HG02763 (cell line): ENCODE measurements around the gene RAD9A.

ENCODE experiments used
- ATAC-seq: cut with Tn5 transposase; IDR thresholded peaks from one replicate; pipeline ENCODE4 v1.9.1; 2021; ENCODE audit warnings: mild to moderate bottlenecking, moderate library complexity; ENCODE audit not compliant: unreplicated experiment

RAD9A gene

DNA sequence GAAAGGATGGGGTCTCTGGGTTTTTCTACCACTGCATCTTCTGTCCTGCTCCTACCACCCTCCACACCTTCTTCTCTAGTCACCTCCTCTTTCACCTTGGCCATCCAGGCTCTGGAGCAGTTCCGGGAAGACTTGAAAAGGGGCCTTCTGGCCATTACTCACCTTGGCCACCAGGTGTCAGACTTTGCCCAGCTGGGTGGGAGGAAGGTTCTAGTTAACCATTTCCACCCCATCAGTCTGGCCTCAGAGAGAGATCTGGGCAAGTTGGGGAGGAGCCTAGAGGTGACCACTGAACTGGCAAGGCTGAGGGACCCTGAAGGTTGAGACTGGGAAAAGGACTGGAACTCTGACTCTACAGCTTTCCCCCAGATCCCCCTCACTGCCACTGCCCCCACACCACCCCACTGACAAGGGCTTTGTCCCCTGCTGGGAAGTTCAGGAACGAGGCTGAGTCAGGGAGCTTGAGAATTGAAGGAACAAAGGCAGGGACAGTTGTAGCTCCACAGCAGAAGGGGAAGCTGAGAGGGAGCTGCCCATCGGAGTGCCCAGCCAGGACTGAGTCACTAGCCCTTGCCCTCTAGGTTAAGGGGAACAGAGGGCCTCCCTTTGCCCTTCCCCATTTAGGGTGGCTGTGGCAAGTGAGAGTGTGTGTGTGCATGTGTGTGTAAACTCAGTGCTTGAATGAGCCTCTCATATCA, 34.8 kb upstream of the RAD9A start:
- no peak for ATAC-seq

DNA sequence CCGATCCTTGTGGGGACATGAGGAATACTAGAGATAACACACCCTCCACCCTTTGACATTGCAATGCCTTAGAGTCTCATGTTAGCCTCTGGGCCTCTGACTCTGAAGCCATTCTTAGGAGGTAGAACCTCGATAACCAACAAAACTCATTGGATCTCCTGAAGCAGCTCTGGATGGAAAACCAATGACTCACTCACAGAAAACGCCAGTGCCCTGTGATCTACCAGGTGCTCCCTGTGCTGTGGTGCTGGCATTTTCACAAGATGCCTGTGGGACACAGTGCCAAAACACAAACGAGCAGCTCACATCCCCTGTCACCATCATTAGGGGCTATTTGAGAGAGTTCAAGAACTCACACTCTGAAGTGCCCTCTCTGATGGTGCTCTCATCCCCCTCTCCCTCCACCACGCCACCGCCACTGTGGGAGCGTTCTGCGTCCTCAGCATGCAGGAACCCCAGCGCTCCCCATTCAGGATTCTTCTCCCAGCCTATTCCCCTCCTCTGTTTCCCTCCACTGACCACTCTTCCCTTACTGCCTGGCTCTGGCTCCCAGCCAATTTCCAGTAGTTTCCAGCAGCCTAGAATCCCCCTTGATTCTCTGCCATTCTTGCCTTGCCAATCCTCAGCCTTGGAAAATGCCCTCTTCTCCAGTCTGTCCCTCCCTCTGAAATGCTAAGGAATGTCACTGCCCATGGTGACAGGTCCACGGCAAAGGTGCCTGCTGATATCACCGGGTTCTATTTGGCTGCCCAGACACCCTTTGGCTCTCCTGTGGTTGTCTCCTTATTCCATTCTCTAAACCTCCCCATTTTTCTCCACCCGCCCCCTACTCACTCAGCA, 33.7 kb upstream of the RAD9A start:
- no peak for ATAC-seq

DNA sequence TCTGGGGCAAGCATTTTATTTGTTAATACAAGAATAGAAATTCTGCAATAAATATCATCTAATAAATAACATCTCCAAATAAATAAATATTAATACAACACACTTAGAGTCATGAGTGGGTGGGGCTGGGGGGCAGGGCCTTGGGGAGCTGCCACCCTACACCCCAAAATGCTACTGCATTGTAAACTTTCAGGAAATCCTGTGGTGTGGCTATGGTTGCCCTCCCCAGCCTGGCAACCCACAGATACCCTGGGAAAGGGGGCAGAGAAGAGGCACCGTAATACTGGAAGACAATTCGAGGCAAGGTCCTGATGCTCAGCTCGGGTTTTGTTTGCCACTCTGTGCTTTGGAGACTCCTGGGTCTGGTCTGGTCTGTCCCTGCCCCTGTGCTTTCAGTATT, 27.6 kb upstream of the RAD9A start:
- ATAC-seq, result no peak

DNA sequence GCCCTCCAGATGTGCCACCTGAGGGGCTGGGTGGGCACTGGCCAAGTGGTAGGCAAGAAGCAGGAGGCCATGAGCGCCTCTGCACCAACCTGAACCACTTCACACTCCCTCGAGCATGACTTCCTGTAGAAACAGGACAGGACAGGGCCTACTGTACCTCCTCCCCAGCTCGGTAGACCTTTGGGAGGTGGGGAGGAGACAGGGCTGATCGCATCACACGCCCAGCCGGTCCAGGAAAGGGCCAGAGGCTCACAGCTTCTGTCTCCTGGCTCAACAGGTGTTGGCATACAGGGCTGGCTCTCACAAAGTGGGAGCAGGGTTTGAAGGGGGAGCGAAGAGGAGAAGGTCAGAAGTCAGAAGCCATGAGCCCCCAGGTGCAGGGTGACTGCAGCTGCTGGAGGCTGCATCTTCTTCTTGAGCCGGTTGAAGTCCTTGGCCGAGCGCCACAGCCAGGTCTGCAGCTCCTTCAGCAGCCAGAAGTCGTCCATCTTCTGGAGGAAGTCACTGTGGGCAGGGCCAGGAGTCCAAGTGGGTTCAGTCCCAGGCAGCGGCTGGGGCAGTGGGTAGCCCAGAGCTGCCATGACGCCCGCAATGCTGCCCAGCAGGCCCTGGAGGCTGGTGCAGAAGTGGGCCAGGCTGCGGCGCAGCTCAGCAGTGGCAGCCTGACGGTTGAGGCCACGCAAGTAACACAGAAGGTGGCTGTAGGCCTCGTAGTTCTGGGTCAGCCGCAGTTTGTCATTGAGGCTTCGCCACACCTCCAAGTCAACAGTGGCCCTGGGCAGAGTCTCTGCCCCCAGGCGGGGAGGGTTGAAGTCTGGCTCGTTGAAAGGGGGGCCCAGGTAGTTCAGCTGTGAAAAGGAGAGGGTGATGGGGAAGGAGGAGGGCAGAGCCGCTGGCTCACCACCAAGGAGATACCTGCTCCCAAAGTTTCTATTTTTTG, 26.7 kb upstream of the RAD9A start:
- no peak for ATAC-seq

DNA sequence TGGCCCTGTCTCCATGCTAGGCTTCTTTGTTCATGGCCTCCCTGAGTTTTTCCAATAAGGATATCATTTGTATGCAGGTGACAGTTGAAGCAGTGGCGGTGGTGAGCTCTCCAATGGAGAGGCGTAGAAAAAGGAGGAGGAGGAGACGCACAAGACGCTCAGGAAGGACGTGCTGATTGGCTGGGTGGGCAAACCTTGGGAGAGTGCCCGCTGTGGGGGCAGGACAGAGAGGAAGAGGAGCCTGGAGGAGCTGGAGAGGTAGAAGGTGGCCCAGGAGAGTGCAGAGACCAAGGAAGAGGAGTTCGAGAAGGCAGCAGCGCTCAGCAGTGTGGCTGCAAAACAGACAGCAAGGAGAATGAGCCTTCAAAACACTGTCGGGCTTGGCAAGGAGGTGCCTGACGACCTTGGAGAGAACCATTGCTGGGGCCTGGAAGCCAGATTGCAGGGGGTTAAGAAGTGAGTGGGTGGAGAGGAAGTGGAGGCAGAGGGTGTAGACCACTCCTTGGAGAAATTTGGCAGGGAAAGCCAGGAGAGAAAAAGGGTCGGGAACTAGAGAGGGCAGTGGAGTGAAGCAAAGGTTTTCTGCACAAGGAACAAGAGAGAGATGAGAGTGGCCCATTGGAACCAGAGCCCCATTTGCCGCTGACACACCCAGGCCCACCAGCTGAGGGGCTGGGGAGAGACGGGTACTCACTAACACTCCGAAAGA, 25.9 kb upstream of the RAD9A start:
- ATAC-seq, result no peak

DNA sequence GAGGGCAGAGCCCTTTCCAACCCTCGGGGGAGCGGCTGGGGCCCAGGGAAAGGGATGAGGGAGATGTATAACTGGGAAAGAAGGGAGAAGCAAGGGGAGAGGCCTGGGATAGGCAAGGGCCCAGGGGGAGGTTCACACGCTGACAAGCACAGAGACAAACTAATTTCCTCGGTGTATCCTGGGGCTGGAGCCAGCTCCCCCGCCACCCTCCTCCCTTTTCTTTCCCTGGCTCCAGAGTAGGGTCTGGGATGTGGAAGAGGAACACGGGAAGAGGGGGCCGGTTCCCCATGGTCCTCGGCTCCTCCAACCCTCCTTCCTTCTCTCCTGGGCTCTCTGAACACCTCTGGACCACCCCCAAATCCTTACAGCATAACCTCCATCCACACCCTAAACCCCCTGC, 25.2 kb upstream of the RAD9A start:
- ATAC-seq, result no peak

DNA sequence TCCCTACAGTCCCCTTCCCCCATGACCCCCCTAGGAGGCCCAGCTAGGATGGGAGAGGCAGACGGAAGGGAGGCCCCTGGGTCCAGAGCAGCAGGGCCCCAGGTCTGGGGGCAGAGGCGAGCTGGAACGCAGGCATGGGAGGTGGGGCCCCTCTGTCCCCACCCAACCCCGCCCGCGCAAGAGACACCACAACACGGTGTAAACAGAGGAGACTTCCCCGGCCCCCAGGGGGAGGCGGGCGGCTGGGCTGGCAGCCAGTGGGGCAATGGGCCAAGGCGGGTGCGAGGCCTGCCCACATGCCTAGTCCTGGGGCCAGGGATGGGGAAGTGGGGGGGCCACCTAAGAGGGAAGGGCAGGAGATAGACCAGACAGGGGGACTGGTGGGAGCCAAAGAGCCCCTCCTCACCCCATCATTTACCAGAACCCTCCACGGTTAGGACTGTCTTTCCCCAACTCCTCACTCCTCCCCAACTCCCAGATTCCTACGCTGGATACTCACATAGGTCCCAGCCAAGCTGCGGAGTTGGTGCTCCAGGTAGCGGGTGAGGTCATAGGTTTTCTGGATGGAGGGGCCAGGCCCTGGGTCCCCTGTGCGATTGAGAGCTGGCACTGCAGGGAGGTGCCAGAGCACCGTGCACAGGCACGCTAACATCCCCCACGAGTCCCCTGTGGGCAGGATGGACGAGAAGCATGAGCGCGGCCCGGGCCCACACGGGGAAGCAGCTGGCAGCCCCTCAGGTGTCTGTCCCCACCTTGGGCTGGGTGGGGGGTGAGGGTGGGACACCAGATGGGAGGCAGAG, 24.6 kb upstream of the RAD9A start:
- no peak for ATAC-seq

DNA sequence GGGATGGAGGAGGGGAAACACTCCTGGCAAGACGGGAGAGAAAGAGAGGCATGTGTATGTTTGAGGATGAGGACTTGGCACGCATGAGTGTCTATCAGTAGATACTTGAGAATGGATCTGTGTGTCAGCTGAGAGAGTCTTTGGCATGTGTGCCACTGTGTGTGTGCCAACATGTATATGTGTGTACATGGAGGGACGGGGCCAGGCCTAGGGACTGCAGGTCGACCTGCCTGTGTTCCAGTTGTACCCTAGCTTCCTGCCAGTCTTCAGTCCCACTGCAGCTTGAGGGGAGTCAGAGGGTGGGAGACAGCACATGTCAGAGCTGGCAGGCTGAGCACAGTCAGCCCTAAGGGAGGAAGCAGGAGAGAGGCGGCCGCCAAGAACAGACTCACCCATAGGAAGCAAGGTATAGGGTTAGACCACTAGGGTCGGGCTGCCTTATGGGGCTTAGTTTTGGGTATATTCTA, 24.0 kb upstream of the RAD9A start:
- ATAC-seq, result no peak

DNA sequence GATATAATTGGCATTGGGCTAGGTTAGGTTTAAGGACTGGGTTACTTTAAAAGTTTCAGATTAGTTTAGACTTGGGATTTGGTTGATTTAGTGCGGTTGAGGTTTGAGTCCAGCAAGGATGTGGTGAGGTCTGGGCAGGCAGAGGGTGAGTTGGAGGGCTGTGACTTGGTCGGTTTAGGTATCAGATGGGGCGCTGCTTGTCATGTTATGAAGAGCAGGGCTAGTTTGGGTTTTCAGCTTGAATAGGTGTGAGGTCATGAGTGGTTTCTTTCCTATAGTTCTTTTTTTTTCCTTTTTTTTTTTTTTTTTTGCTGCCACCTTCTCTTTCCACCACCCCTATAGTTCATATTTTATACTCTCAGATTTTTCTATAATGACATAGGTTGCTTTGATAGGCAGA, 23.2 kb upstream of the RAD9A start:
- ATAC-seq, result no peak

DNA sequence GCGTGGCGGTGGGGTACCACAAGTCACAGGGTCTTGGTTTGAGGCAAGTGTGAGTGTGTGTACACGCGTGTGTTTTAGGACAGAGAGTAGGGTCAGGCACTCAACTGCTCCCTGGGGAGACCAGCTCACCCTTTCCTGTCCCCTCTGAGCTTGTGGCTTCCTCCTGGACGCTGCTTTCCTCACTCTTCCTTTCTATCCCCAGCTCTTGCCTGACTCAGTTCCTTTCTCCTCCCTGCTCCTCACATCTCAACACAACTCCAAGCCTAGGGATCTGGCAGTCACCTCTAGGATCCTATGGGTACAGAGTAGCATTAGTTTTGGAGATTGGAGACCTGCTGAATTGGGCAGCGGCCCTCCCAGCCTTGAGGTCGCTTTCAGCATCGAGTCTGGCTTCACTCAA, 22.5 kb upstream of the RAD9A start:
- ATAC-seq, result no peak

DNA sequence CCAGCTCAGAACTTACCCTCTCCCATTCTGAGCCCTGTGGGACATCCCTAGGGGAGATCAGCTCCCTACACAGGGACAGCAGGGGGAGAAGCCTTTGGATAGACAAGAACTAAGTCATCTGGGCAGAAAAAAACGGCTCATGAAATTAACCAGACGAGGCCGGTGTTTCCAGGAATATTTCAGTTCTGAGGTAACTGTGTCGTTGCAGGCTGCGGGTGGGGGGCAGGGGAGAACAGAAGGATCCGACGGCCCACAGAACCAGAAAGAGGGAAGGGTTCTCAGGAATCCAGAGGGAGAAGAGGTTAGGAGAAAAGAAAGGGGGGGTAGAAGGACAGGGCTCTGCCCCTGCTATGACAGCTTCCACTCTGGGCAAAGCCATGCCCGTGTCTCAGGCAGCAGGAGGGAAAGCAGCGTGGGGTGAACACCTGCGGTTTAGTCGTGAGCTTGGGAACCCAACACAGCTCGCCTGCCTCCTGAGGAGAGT, 21.9 kb upstream of the RAD9A start:
- ATAC-seq, result no peak

DNA sequence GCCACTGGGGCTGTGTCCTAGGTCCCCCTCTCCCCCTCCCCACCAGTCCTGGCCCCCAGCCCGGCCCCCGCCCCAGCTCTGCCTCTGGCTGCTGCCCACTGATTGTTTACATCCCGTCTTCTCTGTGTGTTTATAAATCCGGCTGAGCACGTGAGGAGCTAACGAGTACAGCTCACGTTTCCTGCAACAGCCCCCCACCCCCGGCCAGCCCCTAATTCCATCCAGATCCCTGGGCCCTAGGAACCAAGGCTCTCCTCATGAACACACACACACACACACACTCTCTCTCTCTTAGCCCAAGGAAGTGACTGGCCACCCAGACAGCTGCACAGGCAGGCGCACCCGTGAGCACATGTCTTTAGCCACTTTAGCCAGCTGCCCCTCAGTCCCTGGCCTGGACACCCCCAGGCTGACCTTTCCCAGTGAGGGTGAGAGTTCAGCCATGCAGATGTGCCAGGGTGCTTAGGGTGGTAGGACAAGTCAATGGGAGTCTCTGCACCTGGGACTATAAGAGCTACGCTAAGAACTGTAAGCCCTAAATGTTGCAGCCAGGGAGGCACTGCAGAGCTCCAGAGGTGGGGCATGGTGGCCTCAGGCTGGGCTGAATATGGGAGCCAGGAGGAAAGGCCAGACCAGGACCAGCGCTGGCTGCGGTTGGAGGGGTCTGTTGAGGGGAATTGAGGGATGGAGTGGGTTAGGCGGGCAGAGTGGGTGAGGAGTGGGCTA, 21.3 kb upstream of the RAD9A start:
- no peak for ATAC-seq

DNA sequence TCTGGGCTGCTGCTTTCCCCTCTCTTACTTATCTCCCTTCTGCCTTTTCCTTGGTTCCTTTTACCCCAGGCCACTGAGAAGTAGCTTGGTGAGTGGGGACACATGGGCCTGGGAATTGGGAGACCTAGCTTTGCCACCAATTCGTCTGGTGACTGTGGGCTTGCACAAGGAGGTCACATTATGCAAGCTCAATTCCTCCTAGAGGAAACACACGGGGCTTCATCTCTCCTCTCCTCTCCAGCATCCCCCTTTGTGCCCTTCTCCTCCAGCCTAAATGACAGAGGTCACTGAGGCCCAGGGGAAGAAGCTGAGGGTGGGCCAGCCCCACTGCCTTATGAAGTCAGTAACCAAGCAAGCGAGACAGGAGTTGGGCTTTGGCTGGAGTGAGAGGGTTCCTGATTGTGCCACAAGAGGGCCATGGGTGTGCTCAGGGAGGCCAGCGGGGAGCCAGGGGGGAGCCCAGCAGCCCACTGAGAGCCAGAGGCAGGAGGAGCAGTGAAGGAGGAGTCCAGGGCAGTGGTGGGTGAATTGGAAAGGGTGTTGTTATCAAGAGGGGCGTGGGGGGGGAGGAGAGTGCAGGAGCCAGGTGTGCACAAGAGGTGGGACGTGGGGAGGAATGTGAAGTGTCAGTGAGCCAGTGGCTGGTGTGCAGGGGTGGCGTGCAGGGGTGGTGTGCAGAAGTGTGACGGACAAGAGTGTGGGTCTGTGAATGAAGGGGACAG, 20.4 kb upstream of the RAD9A start:
- ATAC-seq, result no peak

DNA sequence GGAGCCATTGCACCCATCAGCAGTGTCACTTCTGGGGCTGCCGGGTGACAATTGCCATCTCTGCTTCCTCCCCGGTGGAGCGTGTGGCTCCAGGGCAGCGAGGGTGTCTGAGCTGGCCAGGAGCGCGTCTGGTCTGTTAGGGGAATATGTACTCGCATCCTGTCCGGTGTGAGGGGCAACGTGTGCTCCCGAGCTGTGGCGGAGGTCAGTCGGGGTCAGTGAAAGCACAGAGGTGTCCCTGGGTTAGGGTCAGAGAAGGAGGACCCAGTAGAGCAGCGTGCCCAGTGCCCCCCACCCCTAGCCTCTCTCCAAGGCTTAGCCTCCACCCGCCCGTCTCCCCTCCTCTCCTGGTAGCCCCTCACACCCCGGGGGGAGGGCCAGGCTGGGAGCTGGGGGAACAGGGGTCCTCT, 19.9 kb upstream of the RAD9A start:
- no peak for ATAC-seq

DNA sequence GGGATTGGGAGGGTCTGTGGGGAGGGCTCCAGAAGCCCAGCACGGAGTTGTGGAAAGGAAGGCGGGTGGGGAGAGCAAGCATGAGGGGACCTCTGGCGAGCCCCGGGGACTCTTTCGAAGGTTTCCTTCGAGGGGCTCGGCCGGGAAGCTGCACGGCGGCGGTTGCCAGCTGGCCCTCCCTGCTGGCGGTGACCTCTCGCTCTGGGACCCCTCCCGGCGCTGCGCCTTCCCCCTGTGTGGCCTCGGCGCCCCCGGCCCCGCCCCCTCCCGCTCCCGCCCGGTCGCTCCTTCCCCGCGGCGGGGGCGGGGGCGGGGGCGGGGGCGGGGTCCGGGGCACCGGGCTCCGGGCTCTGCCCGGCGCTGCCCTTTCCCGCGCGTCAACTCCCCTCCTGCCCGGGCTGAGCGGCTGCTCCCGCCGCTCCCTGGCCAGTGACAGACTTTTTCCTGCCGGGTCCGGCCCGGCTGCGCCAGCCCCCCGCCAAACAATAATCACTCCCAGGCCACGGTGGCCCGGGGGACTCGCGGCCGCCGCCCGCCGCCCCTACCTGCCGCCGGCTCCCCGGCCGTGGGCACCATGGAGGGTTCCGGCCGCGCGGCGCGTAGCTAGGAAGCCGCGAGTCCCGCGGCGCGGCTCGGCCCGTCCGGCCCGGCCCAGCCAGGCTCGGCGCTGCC, 19.3 kb upstream of the RAD9A start:
- ATAC-seq, result no peak

DNA sequence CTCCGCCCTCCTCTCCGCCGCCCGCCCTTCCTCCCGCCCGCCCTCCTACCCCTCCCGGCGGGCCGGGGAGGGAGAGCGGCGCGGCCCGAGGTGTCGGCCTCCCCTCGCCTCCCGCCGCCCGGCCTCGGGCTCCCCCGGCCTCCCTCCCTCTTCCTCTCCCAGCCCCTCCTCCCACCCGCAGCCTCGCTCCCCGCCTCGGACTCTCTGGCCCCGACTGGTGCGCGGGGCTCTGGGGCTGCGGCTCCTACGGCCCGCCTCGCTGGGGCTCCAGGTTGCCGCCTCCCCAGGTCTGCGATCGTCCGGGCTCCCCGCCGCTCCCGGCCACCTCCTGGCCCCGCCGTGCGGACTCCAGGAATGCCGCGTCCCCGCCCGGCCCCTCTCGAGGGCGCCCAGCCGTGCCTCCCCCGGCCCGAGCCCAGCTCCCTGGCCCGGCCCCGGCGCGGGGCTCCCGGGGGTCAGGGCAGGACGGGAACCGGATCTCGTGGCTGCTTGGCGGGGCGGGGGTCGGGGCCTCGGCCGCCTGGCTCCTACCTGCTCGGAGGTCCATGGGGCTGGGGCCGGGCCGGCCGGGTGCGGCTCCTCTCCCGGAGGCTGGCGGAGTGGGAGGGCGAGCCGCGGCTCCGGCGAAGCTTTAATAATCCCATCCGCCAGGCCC, 18.7 kb upstream of the RAD9A start, which contains the start of gene CLCF1:
Gene CLCF1 (minus strand): TSS at position 606 of the 655 bp plus-strand sequence. CDS start 59 bp downstream, at position 547.
- ATAC-seq, result no peak
